GM12892 (cell line): ENCODE results near the gene MAGEA12. TPM values are rescaled to one million over a fixed set of nuclear protein-coding genes. Genes with fewer than 3 reads are reported as not detected.
A peak's percentile ranks its signal among the peaks of the same experiment; 100 is the strongest.
"Not testable (repeated sequence)": the region's sequence is repeated elsewhere in the genome, so short reads cannot be mapped to it uniquely, and the experiment has no call there.

Experiments
- DNase-seq: peaks from one replicate; pipeline ENCODE4 v3.0.0; 2011; ENCODE audit not compliant: insufficient read length
- FAIRE-seq: peaks from 2 replicates; lab custom pipeline; 2011; peaks lifted over from hg19 to GRCh38; lab: Jason Lieb, UNC
- POLR2A ChIP-seq: IDR thresholded peaks from 2 replicates; pipeline ENCODE4 v1.6.1; 2011; ENCODE audit warnings: low read depth, low read length, control low read depth
- POLR2AphosphoS5 ChIP-seq: IDR thresholded peaks from 2 replicates; pipeline ENCODE4 v1.6.1; 2011; ENCODE audit warnings: low read depth, low read length, control low read depth
- TAF1 ChIP-seq: IDR thresholded peaks from 2 replicates; pipeline ENCODE4 v1.6.1; 2011; ENCODE audit warnings: low read depth, mild to moderate bottlenecking, control low read depth, low read length, borderline replicate concordance
- polyA plus RNA-seq: library from polyadenylated mRNA; unstranded; fragments of >200 nt; gene quantifications from one replicate; pipeline ENCODE4 v1.2.1, GENCODE V29; 2012; ENCODE audit warnings: missing spikeins, inconsistent platforms; ENCODE audit not compliant: missing spikeins

MAGEA12 gene
- not detected for polyA plus RNA-seq

- DNase-seq, result no peak
- TF ChIP-seq POLR2AphosphoS5 (no peak), POLR2A (no peak), TAF1 (no peak)
- no peak for FAIRE-seq
Observed at GRCh38 chrX:152733261-152733975, at the start of gene MAGEA12, which contains the start of gene CSAG1. TSS of gene MAGEA12 (plus strand) at chrX:152733757. CDS start at chrX:152736162, 2,405 bp downstream. TSS of gene CSAG1 (minus strand) at chrX:152733721. CDS start at chrX:152732460, 1,261 bp downstream.

- not testable (repeated sequence) for DNase-seq, FAIRE-seq
Observed at GRCh38 chrX:152697952-152698931, 35.3 kb upstream of the MAGEA12 start, which contains the start of gene MAGEA3. TSS of gene MAGEA3 (plus strand) at chrX:152698794. CDS start at chrX:152700833, 2,039 bp downstream.

GRCh38 chrX:152700390-152700789 is 33.2 kb upstream of the MAGEA12 start:
- DNase-seq, FAIRE-seq: not testable (repeated sequence)

- not testable (repeated sequence) for FAIRE-seq, DNase-seq
Observed at GRCh38 chrX:152706500-152706899, 27.1 kb upstream of the MAGEA12 start.

- not testable (repeated sequence) for FAIRE-seq, DNase-seq
Observed at GRCh38 chrX:152709173-152709572, 24.4 kb upstream of the MAGEA12 start, which contains the start of gene CSAG2. TSS of gene CSAG2 (minus strand) at chrX:152709273. CDS start at chrX:152709112, 161 bp downstream.

GRCh38 chrX:152713195-152713594 is 20.4 kb upstream of the MAGEA12 start:
- not testable (repeated sequence) for DNase-seq
- peak; percentile 53 for FAIRE-seq

- FAIRE-seq, DNase-seq: not testable (repeated sequence)
Observed at GRCh38 chrX:152713815-152714787, 19.5 kb upstream of the MAGEA12 start, which contains the start of gene MAGEA2B. TSS of gene MAGEA2B (plus strand) at chrX:152714628. CDS start at chrX:152717107, 2,479 bp downstream.

GRCh38 chrX:152725409-152725808 is 8.1 kb upstream of the MAGEA12 start:
- DNase-seq (no peak), FAIRE-seq (no peak)
- TF ChIP-seq POLR2AphosphoS5 (no peak), TAF1 (no peak)

GRCh38 chrX:152734143-152734858 is 744 bp downstream of the MAGEA12 start:
- not testable (repeated sequence) for FAIRE-seq, DNase-seq

GRCh38 chrX:152735101-152735500 is 1.5 kb downstream of the MAGEA12 start:
- DNase-seq (no peak), FAIRE-seq (no peak)
- no peak for TF ChIP-seq POLR2AphosphoS5
- TF ChIP-seq TAF1, result no peak
- TF ChIP-seq POLR2A, result no peak

- no peak for TF ChIP-seq POLR2AphosphoS5
- no peak for TF ChIP-seq POLR2A
- TF ChIP-seq TAF1, result no peak
- DNase-seq (no peak), FAIRE-seq (no peak)
Observed at GRCh38 chrX:152735860-152736511, 2.4 kb downstream of the MAGEA12 start.

- FAIRE-seq, result peak; percentile 30
- DNase-seq, result not testable (repeated sequence)
Observed at GRCh38 chrX:152736528-152736927, 3.0 kb downstream of the MAGEA12 start.
